HL-60/S4 treated with retinoic acid at 250 ng/mL for 4 days and 3 days (cell line): Measurements from ENCODE around the gene PTGES3L.
"Not testable (repeated sequence)": the region's sequence is repeated elsewhere in the genome, so short reads cannot be mapped to it uniquely, and the experiment has no call there.

Source experiments
- in situ Hi-C: fragments of 300-500 bp; cut with MboI; formaldehyde crosslinking; loops from 2 replicates; pipeline ENCODE4 v1.7.0; 2022; ENCODE audit warnings: low sequenced_read_pairs

Gene PTGES3L

DNA sequence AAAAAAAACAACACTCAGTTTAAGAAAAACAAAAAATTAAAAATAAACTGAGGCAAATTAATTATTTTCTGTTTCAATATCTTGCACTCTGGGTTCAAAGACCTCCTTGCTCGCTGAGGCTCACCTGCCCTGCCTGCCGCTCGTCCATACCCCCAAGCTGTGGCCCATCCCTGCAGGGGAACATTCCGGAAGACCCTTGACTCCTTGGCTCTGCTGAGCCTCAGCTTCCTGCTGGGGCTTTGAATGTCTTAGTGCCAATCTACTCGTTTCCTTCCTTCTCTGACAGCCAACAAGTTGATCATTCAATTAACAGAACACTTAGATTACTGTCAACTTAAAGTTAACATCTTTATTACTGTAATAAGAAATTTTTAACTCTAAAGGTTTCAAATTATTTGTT is 55.0 kb downstream of the PTGES3L start:
- in situ Hi-C loops: loop anchor here (5.0 to 25.0 kb wide), 2 partner anchors 93 to 213 kb away; partner anchors contain the start of gene PSME3

DNA sequence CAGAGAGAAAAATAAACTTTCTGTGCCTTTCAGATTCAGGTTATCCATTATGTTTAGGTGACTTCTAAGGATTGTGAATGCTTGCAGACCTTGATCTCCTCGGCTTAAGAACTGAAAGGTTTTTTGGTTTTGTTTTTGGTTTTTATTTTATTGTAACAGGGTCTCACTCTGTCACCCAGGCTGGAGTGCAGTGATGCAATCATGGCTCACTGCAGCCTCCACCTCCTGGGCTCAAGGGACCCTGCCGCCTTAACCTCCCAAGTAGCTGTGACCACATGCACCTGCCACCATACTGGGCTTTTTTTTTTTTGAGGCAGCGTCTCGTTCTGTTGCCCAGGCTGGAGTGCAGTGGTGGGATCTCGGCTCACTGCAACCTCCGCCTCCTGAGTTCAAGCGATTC is 56.4 kb downstream of the PTGES3L start:
- in situ Hi-C loops: not testable (repeated sequence)

DNA sequence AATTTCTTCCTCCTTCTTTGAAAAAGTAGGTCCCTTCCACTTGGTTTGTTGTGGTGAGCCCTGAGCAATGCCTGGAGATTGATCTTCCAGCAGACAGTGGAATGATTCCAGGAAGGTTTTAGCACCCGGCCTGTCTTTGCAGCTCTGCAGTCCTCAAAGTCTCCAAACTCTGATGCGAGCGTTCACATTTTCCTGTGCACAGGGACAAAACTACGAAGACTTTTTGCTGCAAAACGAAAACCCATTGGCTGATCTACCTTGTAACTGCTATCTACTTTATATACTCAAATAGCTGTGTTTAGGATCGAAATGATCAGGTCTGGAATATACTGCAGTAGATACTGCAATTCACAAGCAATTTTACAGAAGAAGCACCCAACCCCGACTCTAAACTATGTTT is 57.6 kb downstream of the PTGES3L start:
- in situ Hi-C loops: no loop called here

DNA sequence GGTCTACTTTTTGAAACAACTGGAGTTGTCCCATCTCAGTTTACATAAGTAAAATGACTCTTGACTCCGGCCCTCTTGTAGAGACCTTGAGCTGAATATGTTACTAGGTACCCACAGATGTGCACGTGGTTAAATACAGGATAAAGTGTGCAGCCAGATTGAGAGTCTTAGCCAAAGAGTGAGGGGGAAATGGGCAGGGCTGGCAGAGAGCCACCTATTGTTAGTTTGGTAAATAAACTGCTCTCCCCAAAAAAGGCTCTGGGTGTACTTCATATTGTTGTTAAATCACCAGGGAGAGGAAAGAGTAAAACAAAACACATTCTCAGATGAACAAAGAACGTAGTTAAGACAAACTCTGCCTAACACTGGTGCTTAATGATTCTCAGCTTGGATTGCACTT is 59.0 kb downstream of the PTGES3L start:
- in situ Hi-C loops: no loop called here

DNA sequence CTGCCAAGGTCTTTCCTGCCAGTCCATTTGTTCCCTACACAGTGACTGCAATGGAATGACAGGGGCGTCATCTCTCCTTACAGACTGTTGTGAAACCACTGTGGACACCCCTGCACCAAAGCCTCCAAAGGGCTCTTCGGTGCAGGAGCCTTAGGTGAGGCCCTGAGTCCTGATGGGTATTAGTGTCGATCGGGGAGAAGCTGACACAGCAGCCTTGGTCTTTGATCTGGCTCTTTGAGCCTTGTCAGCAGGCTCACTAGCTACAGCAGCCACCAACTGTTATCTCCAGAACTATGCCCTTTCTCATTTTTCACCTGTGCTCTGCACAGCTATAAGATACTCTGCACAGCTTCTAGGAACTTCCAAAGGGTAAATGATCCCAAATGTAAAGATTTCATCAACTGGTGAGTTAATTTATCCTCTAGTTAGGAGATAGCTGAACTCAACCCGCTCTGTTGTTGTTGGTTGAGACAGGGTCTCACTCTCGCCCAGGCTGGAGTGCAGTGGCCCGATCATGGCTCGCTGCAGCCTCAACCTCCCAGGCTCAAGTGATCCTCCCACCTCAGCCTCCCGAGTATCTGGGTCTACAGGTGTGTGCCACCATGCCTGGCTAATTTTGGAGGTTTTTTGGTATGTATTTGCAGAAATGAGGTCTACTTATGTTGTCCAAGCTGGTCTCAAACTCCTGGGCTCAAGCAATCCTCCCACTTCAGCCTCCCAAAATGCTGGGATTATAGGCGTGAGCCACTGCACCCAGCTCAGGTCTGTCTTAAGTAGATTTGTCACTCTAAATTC is 59.6 kb downstream of the PTGES3L start:
- in situ Hi-C loops: no loop called here

DNA sequence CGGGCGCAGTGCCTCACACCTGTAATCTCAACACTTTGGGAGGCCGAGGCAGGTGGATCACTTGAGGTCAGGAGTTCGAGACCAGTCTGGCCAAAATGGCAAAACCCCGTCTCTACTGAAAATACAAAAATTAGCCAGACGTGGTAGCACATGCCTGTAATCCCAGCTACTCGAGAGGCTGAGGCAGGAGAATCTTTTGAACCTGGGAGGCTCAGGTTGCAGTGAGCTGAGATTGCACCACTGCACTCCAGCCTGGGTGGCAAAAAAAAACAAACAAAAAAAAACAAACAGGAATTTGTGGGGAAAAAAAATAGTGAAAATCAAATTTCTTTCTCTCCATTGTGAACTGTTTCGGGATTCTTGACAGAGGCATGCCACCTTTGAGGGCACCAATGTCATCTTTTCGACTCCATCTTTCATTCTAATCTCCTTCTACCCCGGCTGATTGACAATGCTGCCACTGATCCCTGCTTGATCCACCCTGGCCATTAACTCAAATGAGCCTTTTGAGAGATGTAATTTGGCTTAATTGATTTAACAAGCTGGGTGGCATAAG is 60.3 kb downstream of the PTGES3L start:
- in situ Hi-C loops: not testable (repeated sequence)

DNA sequence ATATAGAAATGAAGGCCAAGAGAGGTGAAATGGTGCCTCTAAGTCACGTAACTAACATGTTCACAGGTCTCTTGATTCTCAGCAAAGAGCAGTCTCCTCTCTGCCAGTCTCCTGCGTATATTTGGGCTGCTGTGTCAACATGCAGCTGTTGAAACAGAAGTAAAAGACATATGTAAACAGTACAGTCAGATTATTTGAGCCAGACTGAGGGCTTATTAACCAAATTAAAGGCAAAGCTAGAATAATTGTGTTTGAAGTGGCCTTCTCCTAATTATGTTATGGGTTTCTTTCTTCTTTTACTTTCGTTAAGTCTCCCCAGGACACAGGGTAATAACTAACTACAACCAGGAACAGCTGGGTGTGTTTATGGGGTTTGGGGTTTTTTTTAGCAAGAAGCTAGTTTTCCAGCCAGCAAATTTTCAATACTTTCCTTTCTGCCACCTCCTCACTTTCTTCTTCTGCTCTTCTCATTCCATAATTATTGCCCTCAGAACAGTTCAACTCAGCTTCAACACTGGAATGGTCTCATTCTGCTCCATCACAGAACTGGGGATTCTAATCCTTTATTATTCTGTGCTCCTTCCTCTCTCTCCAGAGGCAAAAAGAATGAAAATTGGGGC is 60.9 kb downstream of the PTGES3L start:
- in situ Hi-C loops: no loop called here
